Muscle layer of colon (tissue), 2 donors: ENCODE results near the gene PAGE2.
"Not testable (repeated sequence)": the region's sequence is repeated elsewhere in the genome, so short reads cannot be mapped to it uniquely, and the experiment has no call there.

Source experiments
- H3K27ac ChIP-seq: one replicate; pipeline ENCODE4 v1.7.0; 2013; ENCODE audit warnings: low read depth, mild to moderate bottlenecking, low read length, moderate library complexity
- H3K27me3 ChIP-seq, 2 donors: one replicate each; pipeline ENCODE4 v1.7.0; 2013; ENCODE audit warnings: low read length in 2 of 2, mild to moderate bottlenecking in 2 of 2; ENCODE audit not compliant: insufficient read depth in 2 of 2, control insufficient read depth in 1 of 2
- H3K36me3 ChIP-seq: one replicate; pipeline ENCODE4 v1.7.0; 2013; ENCODE audit warnings: mild to moderate bottlenecking, low read length; ENCODE audit not compliant: insufficient read depth
- H3K4me1 ChIP-seq: one replicate; pipeline ENCODE4 v1.7.0; 2013; ENCODE audit warnings: mild to moderate bottlenecking, low read length; ENCODE audit not compliant: insufficient read depth
- H3K4me3 ChIP-seq, 2 donors: one replicate each; pipeline ENCODE4 v1.7.0; 2013; ENCODE audit warnings: low read length in 2 of 2, low read depth in 1 of 2, mild to moderate bottlenecking in 1 of 2, moderate library complexity in 1 of 2
- H3K9ac ChIP-seq: one replicate; pipeline ENCODE4 v1.7.0; 2013; ENCODE audit warnings: low read length
- H3K9me3 ChIP-seq: one replicate; pipeline ENCODE4 v1.7.0; 2013; ENCODE audit warnings: mild to moderate bottlenecking, low read length
- donor health status: abdominal sarcoma.
- donor health status: Adenocarcinoma of cecum.

Gene PAGE2

DNA sequence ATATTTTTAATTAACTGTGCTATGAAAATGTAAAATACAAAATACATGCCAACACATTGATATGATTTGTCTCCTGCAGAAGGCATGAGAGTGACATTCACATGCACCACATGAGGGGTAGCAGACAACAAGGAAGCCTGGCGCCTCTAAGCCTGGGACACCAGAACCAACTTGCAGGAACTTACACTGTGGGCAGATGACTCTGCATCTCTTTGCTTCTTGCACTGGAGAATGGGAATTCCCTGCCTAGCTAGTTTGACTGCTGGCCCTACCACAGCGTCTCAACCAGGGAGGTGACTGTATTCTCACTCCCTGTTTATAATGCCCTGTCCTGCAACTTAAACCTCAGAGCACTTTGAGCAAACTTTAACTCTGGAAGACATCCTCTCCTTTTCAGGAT is 40.5 kb downstream of the PAGE2 start:
- H3K4me3 ChIP-seq = no peak overlapping the region
- H3K9me3 ChIP-seq = no peaks in the 10 kb centered on the region
- H3K4me1 ChIP-seq = no peaks in the 10 kb centered on the region
- no peak overlapping the region for H3K27ac ChIP-seq
- H3K36me3 ChIP-seq = no peaks in the 10 kb centered on the region
- H3K9ac ChIP-seq = no peak overlapping the region
- peaks cover 5 to 10% of the 10 kb centered on the region in 2 donors for H3K27me3 ChIP-seq

DNA sequence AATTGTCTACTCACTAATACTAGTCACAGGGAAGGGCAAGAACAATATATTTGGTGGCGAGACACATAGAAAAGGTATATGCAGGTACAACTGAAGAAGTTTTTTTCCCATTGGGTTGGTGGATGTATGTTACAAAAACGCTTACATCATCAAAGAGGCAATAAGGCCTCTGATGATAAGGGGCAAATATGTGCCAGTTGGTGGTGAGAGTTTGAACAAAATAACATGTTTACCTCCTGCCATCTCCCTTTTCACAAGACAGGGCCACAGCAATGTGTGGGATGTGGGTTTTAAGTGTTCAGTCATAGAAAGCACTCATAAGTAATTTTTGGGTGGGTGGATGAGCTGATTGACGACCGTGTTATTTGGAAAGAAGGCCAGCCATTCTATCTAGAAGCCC is 41.7 kb downstream of the PAGE2 start:
- H3K9ac ChIP-seq = no peak overlapping the region

GRCh38 chrX:55132416-55132815 is 43.6 kb downstream of the PAGE2 start:
- Histone ChIP-seq H3K9ac (no peak overlapping the region), H3K27me3 (peaks cover 0 to 5% of the 10 kb centered on the region in 2 donors), H3K9me3 (no peaks in the 10 kb centered on the region), H3K4me1 (no peaks in the 10 kb centered on the region), H3K27ac (no peak overlapping the region), H3K4me3 (no peak overlapping the region), H3K36me3 (no peaks in the 10 kb centered on the region)

More for the DNA sequence above, 41.7 kb downstream of the PAGE2 start:
- Histone ChIP-seq H3K9me3 (no peaks in the 10 kb centered on the region), H3K36me3 (no peaks in the 10 kb centered on the region), H3K4me1 (no peaks in the 10 kb centered on the region), H3K27ac (no peak overlapping the region), H3K4me3 (no peak overlapping the region), H3K27me3 (peaks cover 0 to 5% of the 10 kb centered on the region in 2 donors)

GRCh38 chrX:55135171-55135570 is 46.4 kb downstream of the PAGE2 start:
- Histone ChIP-seq H3K9ac (no peak overlapping the region), H3K36me3 (no peaks in the 10 kb centered on the region), H3K27ac (no peak overlapping the region), H3K4me3 (no peak overlapping the region), H3K27me3 (peaks cover 0 to 5% of the 10 kb centered on the region in 2 donors), H3K9me3 (no peaks in the 10 kb centered on the region), H3K4me1 (no peaks in the 10 kb centered on the region)

DNA sequence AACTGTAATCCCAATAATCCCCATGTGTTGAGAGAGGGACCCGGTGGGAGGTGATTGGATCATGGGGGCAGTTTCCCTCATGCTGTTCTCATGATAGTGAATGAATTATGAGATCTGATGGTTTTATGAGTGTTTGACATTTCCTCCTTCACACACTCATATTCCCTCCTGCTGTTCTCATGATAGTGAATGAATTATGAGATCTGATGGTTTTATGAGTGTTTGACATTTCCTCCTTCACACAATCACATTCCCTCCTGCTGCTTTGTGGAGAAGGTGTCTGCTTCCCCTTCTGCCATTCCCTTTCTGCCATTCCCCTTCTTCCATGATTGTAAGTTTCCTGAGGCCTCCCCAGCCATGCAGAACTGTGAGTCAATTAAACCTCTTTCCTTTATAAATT is 52.0 kb downstream of the PAGE2 start:
- not testable (repeated sequence) for H3K27me3 ChIP-seq, H3K4me3 ChIP-seq, H3K9ac ChIP-seq, H3K27ac ChIP-seq, H3K4me1 ChIP-seq, H3K9me3 ChIP-seq, H3K36me3 ChIP-seq
